Measurements from ENCODE around the gene COMTD1.
"Not testable (repeated sequence)": the region's sequence is repeated elsewhere in the genome, so short reads cannot be mapped to it uniquely, and the experiment has no call there.

Gene COMTD1

GRCh38 chr10:75223507-75223906 is 12.2 kb downstream of the COMTD1 start:
- no peak for DNase-seq (ENCODE audit: low spot score)

GRCh38 chr10:75221492-75221891 is 14.3 kb downstream of the COMTD1 start:
- DNase-seq (ENCODE audit: low spot score), result not testable (repeated sequence)

- DNase-seq (ENCODE audit: low spot score), result no peak
Measured at GRCh38 chr10:75220274-75220673, 15.5 kb downstream of the COMTD1 start.

GRCh38 chr10:75212343-75212742 is 23.4 kb downstream of the COMTD1 start:
- no peak for DNase-seq (ENCODE audit: low spot score)

- DNase-seq (ENCODE audit: low spot score), result no peak
Measured at GRCh38 chr10:75211007-75211691, 24.6 kb downstream of the COMTD1 start.

GRCh38 chr10:75210282-75211006 is 25.3 kb downstream of the COMTD1 start, which contains the start of gene VDAC2:
Gene VDAC2, plus strand, starts transcription at chr10:75210796. Its CDS starts 363 bp downstream, at chr10:75211159.
- peak; percentile 61 for DNase-seq (ENCODE audit: low spot score)

- peak; percentile 43 for DNase-seq (ENCODE audit: low spot score)
Measured at GRCh38 chr10:75209921-75210281, 25.9 kb downstream of the COMTD1 start.

- DNase-seq (ENCODE audit: low spot score), result no peak
Measured at GRCh38 chr10:75209086-75209920, 26.5 kb downstream of the COMTD1 start.

GRCh38 chr10:75208181-75208580 is 27.6 kb downstream of the COMTD1 start:
- DNase-seq (ENCODE audit: low spot score), result no peak

- no peak for DNase-seq (ENCODE audit: low spot score)
Measured at GRCh38 chr10:75207857-75208144, 28.0 kb downstream of the COMTD1 start.

GRCh38 chr10:75207079-75207856 is 28.5 kb downstream of the COMTD1 start:
- DNase-seq (ENCODE audit: low spot score), result no peak

- not testable (repeated sequence) for DNase-seq (ENCODE audit: low spot score)
Measured at GRCh38 chr10:75206638-75207037, 29.1 kb downstream of the COMTD1 start.

- DNase-seq (ENCODE audit: low spot score), result no peak
Measured at GRCh38 chr10:75205908-75206307, 29.8 kb downstream of the COMTD1 start.

GRCh38 chr10:75203724-75204123 is 32.0 kb downstream of the COMTD1 start:
- no peak for DNase-seq (ENCODE audit: low spot score)

- DNase-seq (ENCODE audit: low spot score), result not testable (repeated sequence)
Measured at GRCh38 chr10:75203046-75203620, 32.6 kb downstream of the COMTD1 start.

- no peak for DNase-seq (ENCODE audit: low spot score)
Measured at GRCh38 chr10:75202321-75203045, 33.3 kb downstream of the COMTD1 start.

- no peak for DNase-seq (ENCODE audit: low spot score)
Measured at GRCh38 chr10:75201793-75202307, 33.9 kb downstream of the COMTD1 start.

- DNase-seq (ENCODE audit: low spot score), result not testable (repeated sequence)
Measured at GRCh38 chr10:75199949-75200348, 35.8 kb downstream of the COMTD1 start.

- peak; percentile 55 for DNase-seq (ENCODE audit: low spot score)
Measured at GRCh38 chr10:75197906-75198305, 37.9 kb downstream of the COMTD1 start.

- DNase-seq (ENCODE audit: low spot score), result no peak
Measured at GRCh38 chr10:75197066-75197465, 38.7 kb downstream of the COMTD1 start.

Measured in COLO829 (cell line).